SK-N-SH treated with all-trans-retinoic acid at 6 μM for 48 hours (cell line): ENCODE measurements around the gene MYO19.

Experiments
- ATAC-seq: fragments of 200-7000 bp; cut with Tn5 transposase; 3 replicates; pipeline ENCODE4 v1.9.1; 2020; ENCODE audit warnings: mild to moderate bottlenecking, moderate library complexity
- ARNTL ChIP-seq: fragments of 450-650 bp; formaldehyde crosslinking; IDR thresholded peaks from 2 replicates; pipeline ENCODE4 v1.5.0; 2020; ENCODE audit warnings: low read depth, mild to moderate bottlenecking, moderate library complexity, borderline replicate concordance
- BACH2 ChIP-seq: fragments of 250-450 bp; sonication (Bioruptor Pico); IDR thresholded peaks from 2 replicates; pipeline ENCODE4 v1.9.0; 2021; ENCODE audit warnings: mild to moderate bottlenecking, borderline replicate concordance
- CREB5 ChIP-seq: fragments of 250-450 bp; sonication (Bioruptor Pico); IDR thresholded peaks from 2 replicates; pipeline ENCODE4 v1.5.1; 2020; ENCODE audit warnings: low read depth, mild to moderate bottlenecking, moderate library complexity
- CSDC2 ChIP-seq: fragments of 250-450 bp; sonication (Bioruptor Pico); IDR thresholded peaks from 2 replicates; pipeline ENCODE4 v1.5.0; 2020; ENCODE audit warnings: mild to moderate bottlenecking, moderate library complexity
- CSRNP3 ChIP-seq: fragments of 250-450 bp; sonication (Bioruptor Pico); IDR thresholded peaks from 2 replicates; pipeline ENCODE4 v1.5.1; 2021; ENCODE audit warnings: mild to moderate bottlenecking, moderate library complexity
- ESRRG ChIP-seq: fragments of 250-450 bp; sonication (Bioruptor Pico); IDR thresholded peaks from 2 replicates; pipeline ENCODE4 v1.6.1; 2021; ENCODE audit warnings: mild to moderate bottlenecking
- GLIS3 ChIP-seq: fragments of 250-450 bp; sonication (Bioruptor Pico); IDR thresholded peaks from 2 replicates; pipeline ENCODE4 v1.5.0; 2020; ENCODE audit warnings: mild to moderate bottlenecking, moderate library complexity
- OSR1 ChIP-seq: fragments of 250-450 bp; sonication (Bioruptor Pico); IDR thresholded peaks from 2 replicates; pipeline ENCODE4 v1.8.0; 2022; ENCODE audit warnings: moderate library complexity, mild to moderate bottlenecking, inconsistent platforms
- PATZ1 ChIP-seq: fragments of 250-450 bp; sonication (Bioruptor Pico); IDR thresholded peaks from 2 replicates; pipeline ENCODE4 v1.8.0; 2020; ENCODE audit warnings: mild to moderate bottlenecking, moderate library complexity, borderline replicate concordance
- POU6F1 ChIP-seq: fragments of 250-450 bp; sonication (Bioruptor Pico); IDR thresholded peaks from 2 replicates; pipeline ENCODE4 v1.8.0; 2021; ENCODE audit warnings: low read depth, mild to moderate bottlenecking, moderate library complexity, borderline replicate concordance
- PPARA ChIP-seq: fragments of 250-450 bp; sonication (Bioruptor Pico); IDR thresholded peaks from 2 replicates; pipeline ENCODE4 v1.5.0; 2020; ENCODE audit warnings: mild to moderate bottlenecking, borderline replicate concordance
- RARB ChIP-seq: fragments of 250-450 bp; sonication (Bioruptor Pico); IDR thresholded peaks from 2 replicates; pipeline ENCODE4 v1.8.0; 2021; ENCODE audit warnings: mild to moderate bottlenecking, moderate library complexity
- SNAI2 ChIP-seq: fragments of 250-450 bp; sonication (Bioruptor Pico); IDR thresholded peaks from 2 replicates; pipeline ENCODE4 v1.5.0; 2020; ENCODE audit warnings: mild to moderate bottlenecking, moderate library complexity
- TCF4 ChIP-seq: fragments of 250-450 bp; sonication (Bioruptor Pico); IDR thresholded peaks from 2 replicates; pipeline ENCODE4 v1.8.0; 2021; ENCODE audit warnings: mild to moderate bottlenecking, moderate library complexity, borderline replicate concordance
- TOX ChIP-seq: fragments of 250-450 bp; sonication (Bioruptor Pico); IDR thresholded peaks from 2 replicates; pipeline ENCODE4 v1.8.0; 2021; ENCODE audit warnings: mild to moderate bottlenecking, moderate library complexity, borderline replicate concordance
- TSHZ2 ChIP-seq: fragments of 250-450 bp; sonication (Bioruptor Pico); IDR thresholded peaks from 2 replicates; pipeline ENCODE4 v1.5.0; 2020; ENCODE audit warnings: mild to moderate bottlenecking, moderate library complexity
- ZC3H10 ChIP-seq: fragments of 250-450 bp; sonication (Bioruptor Pico); IDR thresholded peaks from 2 replicates; pipeline ENCODE4 v1.5.1; 2021; ENCODE audit warnings: mild to moderate bottlenecking, moderate library complexity
- ZFP3 ChIP-seq: fragments of 250-450 bp; sonication (Bioruptor Pico); IDR thresholded peaks from 2 replicates; pipeline ENCODE4 v1.5.0; 2020; ENCODE audit warnings: mild to moderate bottlenecking, moderate library complexity
- ZFP30 ChIP-seq: fragments of 450-650 bp; formaldehyde crosslinking; IDR thresholded peaks from 2 replicates; pipeline ENCODE4 v1.5.0; 2022; ENCODE audit warnings: mild to moderate bottlenecking, moderate library complexity
- ZNF565 ChIP-seq: fragments of 450-650 bp; formaldehyde crosslinking; conservative IDR thresholded peaks from 2 replicates; pipeline ENCODE4 v1.5.0; 2020; ENCODE audit warnings: low read depth, mild to moderate bottlenecking, moderate library complexity
- ZNF70 ChIP-seq: fragments of 450-650 bp; formaldehyde crosslinking; IDR thresholded peaks from 2 replicates; pipeline ENCODE4 v1.5.0; 2020; ENCODE audit warnings: mild to moderate bottlenecking, moderate library complexity
- ZNF8 ChIP-seq: fragments of 450-650 bp; formaldehyde crosslinking; IDR thresholded peaks from 2 replicates; pipeline ENCODE4 v1.5.0; 2020; ENCODE audit warnings: mild to moderate bottlenecking, moderate library complexity

Gene MYO19

GRCh38 chr17:36495076-36495578 is 39.5 kb downstream of the MYO19 start:
- no peak for TF ChIP-seq ZC3H10 (CRISPR knock-in tag)
- no peak for TF ChIP-seq SNAI2 (CRISPR knock-in tag)
- no peak for TF ChIP-seq ZFP30 (CRISPR knock-in tag)
- no peak for TF ChIP-seq ZFP3 (CRISPR knock-in tag)
- TF ChIP-seq TCF4 = no peak
- no peak for TF ChIP-seq GLIS3 (CRISPR knock-in tag)
- no peak for TF ChIP-seq POU6F1 (CRISPR knock-in tag)
- no peak for TF ChIP-seq TSHZ2 (CRISPR knock-in tag)
- no peak for TF ChIP-seq CSDC2 (CRISPR knock-in tag)
- TF ChIP-seq ZNF565 (CRISPR knock-in tag) = no peak
- no peak for TF ChIP-seq ESRRG
- no peak for TF ChIP-seq CSRNP3 (CRISPR knock-in tag)
- TF ChIP-seq ZNF8 = no peak
- TF ChIP-seq, all 23 proteins: peak for 0
- no peak for ATAC-seq

GRCh38 chr17:36494674-36495073 is 40.0 kb downstream of the MYO19 start:
- no peak for TF ChIP-seq ESRRG
- no peak for TF ChIP-seq ZC3H10 (CRISPR knock-in tag)
- no peak for ATAC-seq

GRCh38 chr17:36493956-36494355 is 40.7 kb downstream of the MYO19 start:
- ATAC-seq = no peak
- TF ChIP-seq ARNTL (CRISPR knock-in tag) (no peak), SNAI2 (CRISPR knock-in tag) (no peak), TCF4 (no peak), ZNF565 (CRISPR knock-in tag) (no peak), PPARA (CRISPR knock-in tag) (no peak), BACH2 (CRISPR knock-in tag) (no peak), CSDC2 (CRISPR knock-in tag) (no peak), ZFP30 (CRISPR knock-in tag) (no peak), ZC3H10 (CRISPR knock-in tag) (no peak), OSR1 (no peak)

GRCh38 chr17:36486204-36487194 is 48.2 kb downstream of the MYO19 start, which contains the start of gene ZNHIT3:
Gene ZNHIT3 (plus strand): TSS chr17:36486681. CDS start chr17:36486700, 19 bp downstream.
- no peak for TF ChIP-seq RARB (CRISPR knock-in tag)
- TF ChIP-seq ZFP3 (CRISPR knock-in tag) = no peak
- no peak for TF ChIP-seq CREB5 (CRISPR knock-in tag)
- TF ChIP-seq ZNF70 (CRISPR knock-in tag) = no peak
- no peak for TF ChIP-seq POU6F1 (CRISPR knock-in tag)
- no peak for TF ChIP-seq OSR1
- no peak for TF ChIP-seq TOX (CRISPR knock-in tag)
- TF ChIP-seq ESRRG = no peak
- no peak for TF ChIP-seq SNAI2 (CRISPR knock-in tag)
- no peak for TF ChIP-seq ZNF8
- TF ChIP-seq GLIS3 (CRISPR knock-in tag) = no peak
- no peak for TF ChIP-seq ZNF565 (CRISPR knock-in tag)
- no peak for TF ChIP-seq BACH2 (CRISPR knock-in tag)
- no peak for TF ChIP-seq ZFP30 (CRISPR knock-in tag)
- no peak for TF ChIP-seq ZC3H10 (CRISPR knock-in tag)
- TF ChIP-seq CSDC2 (CRISPR knock-in tag) = no peak
- TF ChIP-seq PATZ1 (CRISPR knock-in tag) = no peak
- ATAC-seq = peak; percentile 94
